Caco-2 (cell line): ENCODE measurements around the gene PIEZO1. TPM values are rescaled to one million over a fixed set of nuclear protein-coding genes. Genes with fewer than 3 reads are reported as not detected.

Source experiments
- BruUV-seq: library from RNA; stranded (reverse); fragments of 400-500 nt; replicated peaks from 2 replicates; lab custom pipeline; 2021; lab: Mats Ljungman, UMichigan
- CTCF ChIA-PET: fragments of 300-600 bp; sonication (Branson Sonifier 250); formaldehyde crosslinking; loops from one replicate; lab custom pipeline; 2022; ENCODE audit warnings: antibody characterized with exemption; lab: Charles Lee
- POLR2A ChIA-PET: fragments of 300-600 bp; sonication (Branson Sonifier 250); formaldehyde crosslinking; loops from one replicate; lab custom pipeline; 2022; ENCODE audit warnings: antibody characterized with exemption; lab: Charles Lee
- DNase-seq, 2 experiments: peaks; one replicate each; pipeline versions ENCODE4 v3.0.0 to v3.0.0-alpha.2; 2020 to 2022
- H3K27me3 ChIP-seq: replicated peaks from 2 replicates; pipeline ENCODE4 v1.6.0; 2011; ENCODE audit warnings: low read length; ENCODE audit not compliant: control insufficient read depth, insufficient read depth
- H3K36me3 ChIP-seq: 2 replicates; pipeline ENCODE4 v1.5.1; 2011; ENCODE audit warnings: low read length; ENCODE audit not compliant: control insufficient read depth, insufficient read depth
- H3K4me1 ChIP-seq: fragments of 250-450 bp; sonication (Bioruptor Pico); 2 replicates; pipeline ENCODE4 v1.5.1; 2020; ENCODE audit warnings: mild to moderate bottlenecking
- H3K4me3 ChIP-seq: 2 replicates; pipeline ENCODE4 v1.5.1; 2011; ENCODE audit warnings: low read depth, mild to moderate bottlenecking, control low read depth, low read length
- H3K9me3 ChIP-seq: fragments of 250-450 bp; sonication (Bioruptor Pico); 2 replicates; pipeline ENCODE4 v1.5.1; 2020; ENCODE audit warnings: mild to moderate bottlenecking, moderate library complexity
- H3K27ac Mint-ChIP-seq: one replicate; pipeline ENCODE4 v1.8.0; 2022; ENCODE audit warnings: mixed read lengths; ENCODE audit not compliant: unreplicated experiment
- H3K27me3 Mint-ChIP-seq: one replicate; pipeline ENCODE4 v1.8.0; 2022; ENCODE audit warnings: mixed read lengths; ENCODE audit not compliant: insufficient read depth, unreplicated experiment
- H3K36me3 Mint-ChIP-seq: one replicate; pipeline ENCODE4 v1.8.0; 2022; ENCODE audit warnings: mild to moderate bottlenecking, mixed read lengths; ENCODE audit not compliant: insufficient read depth, unreplicated experiment
- H3K4me1 Mint-ChIP-seq: one replicate; pipeline ENCODE4 v1.8.0; 2022; ENCODE audit warnings: low read depth, mixed read lengths; ENCODE audit not compliant: unreplicated experiment
- H3K4me3 Mint-ChIP-seq: one replicate; pipeline ENCODE4 v1.8.0; 2022; ENCODE audit warnings: mild to moderate bottlenecking, moderate library complexity, mixed read lengths; ENCODE audit not compliant: unreplicated experiment
- H3K9me3 Mint-ChIP-seq: one replicate; pipeline ENCODE4 v1.8.0; 2022; ENCODE audit warnings: mixed read lengths; ENCODE audit not compliant: unreplicated experiment
- CTCF ChIP-seq, 2 experiments: fragments of 200-600 bp in 1 of 2; IDR thresholded peaks; 1 replicate in 1 of 2; 2 replicates in 1 of 2; pipeline versions ENCODE4 v1.5.1 to v1.8.0; 2011 to 2022; ENCODE audit warnings: antibody characterized with exemption in 1 of 2, control low read depth in 1 of 2, inconsistent platforms in 1 of 2, low read depth in 1 of 2, low read length in 1 of 2, mild to moderate bottlenecking in 1 of 2, moderate library complexity in 1 of 2; ENCODE audit not compliant: insufficient read depth in 1 of 2, severe bottlenecking in 1 of 2, unreplicated experiment in 1 of 2
- intact Hi-C: fragments of 100-400 bp; cut with micrococcal nuclease; formaldehyde crosslinking; loops from one replicate; pipeline ENCODE4 v1.10.0; 2022; ENCODE audit not compliant: unreplicated experiment
- total RNA-seq: library from RNA; stranded (reverse); gene quantifications from 2 replicates; pipeline ENCODE4 v1.2.3, GENCODE V29; 2022

Gene PIEZO1
- total RNA-seq, 1 experiment from 2014 or later: 248 TPM

- Histone ChIP-seq H3K36me3 (peaks cover 24% of the 10 kb centered on the region), H3K27me3 (no peaks in the 10 kb centered on the region), H3K4me1 (peaks cover 10% of the 10 kb centered on the region), H3K4me3 (no peak overlapping the region), H3K9me3 (no peaks in the 10 kb centered on the region)
- Mint-ChIP-seq H3K27ac (no peak overlapping the region), H3K27me3 (no peaks in the 10 kb centered on the region), H3K36me3 (peaks cover 93% of the 10 kb centered on the region), H3K4me3 (peak overlapping the region; percentile 75), H3K9me3 (no peaks in the 10 kb centered on the region), H3K4me1 (no peaks in the 10 kb centered on the region)
- intact Hi-C loops: no loop called here
- no TSS peak for BruUV-seq
- TF ChIP-seq CTCF (IDR thresholded peaks at IDR 0.05; ENCODE audit: insufficient read depth in 1 of 2, low read depth in 1 of 2, low read length in 1 of 2, severe bottlenecking in 1 of 2, unreplicated experiment in 1 of 2): no peak
- CTCF ChIA-PET: interaction anchor here (3.1 kb wide), 1 partner anchor 69 kb away, joined by 10 read pairs; no protein-coding TSS in a partner anchor
- POLR2A ChIA-PET: no interaction called here
- DNase-seq: no peak
Observed at GRCh38 chr16:88805887-88806393, 20.9 kb upstream of the PIEZO1 start.

GRCh38 chr16:88805340-88805715 is 20.3 kb upstream of the PIEZO1 start:
- Mint-ChIP-seq H3K4me1 (no peaks in the 10 kb centered on the region), H3K27me3 (no peaks in the 10 kb centered on the region), H3K9me3 (no peaks in the 10 kb centered on the region), H3K27ac (no peak overlapping the region), H3K4me3 (peak overlapping the region; percentile 75), H3K36me3 (peaks cover 87% of the 10 kb centered on the region)
- POLR2A ChIA-PET: no interaction called here
- H3K36me3 ChIP-seq: peaks cover 22% of the 10 kb centered on the region
- no peaks in the 10 kb centered on the region for H3K9me3 ChIP-seq
- H3K27me3 ChIP-seq: no peaks in the 10 kb centered on the region
- intact Hi-C loops: no loop called here
- no peak for TF ChIP-seq CTCF (IDR thresholded peaks at IDR 0.05; ENCODE audit: insufficient read depth in 1 of 2, low read depth in 1 of 2, low read length in 1 of 2, severe bottlenecking in 1 of 2, unreplicated experiment in 1 of 2)
- BruUV-seq: no TSS peak
- no peak for DNase-seq
- H3K4me3 ChIP-seq: peak overlapping the region; percentile 78; the same call in 1 of the 2 replicates
- CTCF ChIA-PET: interaction anchor here (3.1 kb wide), 1 partner anchor 68 kb away, joined by 10 read pairs; no protein-coding TSS in a partner anchor
- peaks cover 6% of the 10 kb centered on the region for H3K4me1 ChIP-seq

- peak; percentile 80 for DNase-seq
- intact Hi-C loops: loop anchor here (1.0 kb wide), 1 partner anchor 8 kb away; no protein-coding TSS in a partner anchor
- ChIA-PET POLR2A (no interaction called here), CTCF (interaction anchor here (3.1 kb wide), 1 partner anchor 67 kb away, joined by 10 read pairs; no protein-coding TSS in a partner anchor)
- H3K36me3 Mint-ChIP-seq: peaks cover 81% of the 10 kb centered on the region
- no peaks in the 10 kb centered on the region for H3K27me3 Mint-ChIP-seq
- peak overlapping the region; percentile 72 for H3K27ac Mint-ChIP-seq
- peak overlapping the region; percentile 75 for H3K4me3 Mint-ChIP-seq
- peaks cover 17% of the 10 kb centered on the region for H3K36me3 ChIP-seq
- no peaks in the 10 kb centered on the region for H3K9me3 ChIP-seq
- H3K4me3 ChIP-seq: peak overlapping the region; percentile 78
- H3K4me1 ChIP-seq: peaks cover under 1% of the 10 kb centered on the region
- no peaks in the 10 kb centered on the region for H3K4me1 Mint-ChIP-seq
- BruUV-seq: no TSS peak
- H3K27me3 ChIP-seq: no peaks in the 10 kb centered on the region
- H3K9me3 Mint-ChIP-seq: no peaks in the 10 kb centered on the region
- TF ChIP-seq CTCF (IDR thresholded peaks at IDR 0.05; ENCODE audit: insufficient read depth in 1 of 2, low read depth in 1 of 2, low read length in 1 of 2, severe bottlenecking in 1 of 2, unreplicated experiment in 1 of 2): no peak
Observed at GRCh38 chr16:88804552-88805339, 19.7 kb upstream of the PIEZO1 start.
